HG02885 (cell line): ENCODE results near the gene TFPT.

Experiments
- ATAC-seq: cut with Tn5 transposase; IDR thresholded peaks from one replicate; pipeline ENCODE4 v1.9.1; 2021; ENCODE audit warnings: mild to moderate bottlenecking; ENCODE audit not compliant: unreplicated experiment, poor library complexity

The TFPT gene

GRCh38 chr19:54149021-54149812 lies 33.8 kb upstream of the TFPT start:
- ATAC-seq = no peak

GRCh38 chr19:54148158-54148557 lies 32.7 kb upstream of the TFPT start:
- no peak for ATAC-seq

DNA sequence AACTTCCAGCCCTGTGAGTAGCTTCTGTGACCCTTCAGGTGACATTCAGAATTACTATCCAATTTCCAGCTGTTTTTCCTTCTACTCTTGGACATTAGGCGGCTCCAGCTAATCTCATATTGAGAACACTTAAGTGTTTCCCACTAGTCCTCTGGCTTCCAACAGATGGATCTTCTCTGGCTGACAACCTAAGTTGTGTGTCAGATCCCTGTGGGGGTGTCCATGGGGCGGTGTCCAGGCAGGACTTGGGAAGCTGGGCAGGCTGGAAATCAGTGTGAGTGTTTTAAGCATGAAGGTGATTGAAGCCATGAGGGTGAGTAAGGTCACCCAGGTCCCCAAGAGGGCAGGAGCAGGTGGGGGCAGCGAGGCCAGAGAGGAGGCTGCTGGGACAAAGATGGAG lies 32.2 kb upstream of the TFPT start:
- no peak for ATAC-seq

- no peak for ATAC-seq
Observed at GRCh38 chr19:54145541-54146158, 30.2 kb upstream of the TFPT start.

DNA sequence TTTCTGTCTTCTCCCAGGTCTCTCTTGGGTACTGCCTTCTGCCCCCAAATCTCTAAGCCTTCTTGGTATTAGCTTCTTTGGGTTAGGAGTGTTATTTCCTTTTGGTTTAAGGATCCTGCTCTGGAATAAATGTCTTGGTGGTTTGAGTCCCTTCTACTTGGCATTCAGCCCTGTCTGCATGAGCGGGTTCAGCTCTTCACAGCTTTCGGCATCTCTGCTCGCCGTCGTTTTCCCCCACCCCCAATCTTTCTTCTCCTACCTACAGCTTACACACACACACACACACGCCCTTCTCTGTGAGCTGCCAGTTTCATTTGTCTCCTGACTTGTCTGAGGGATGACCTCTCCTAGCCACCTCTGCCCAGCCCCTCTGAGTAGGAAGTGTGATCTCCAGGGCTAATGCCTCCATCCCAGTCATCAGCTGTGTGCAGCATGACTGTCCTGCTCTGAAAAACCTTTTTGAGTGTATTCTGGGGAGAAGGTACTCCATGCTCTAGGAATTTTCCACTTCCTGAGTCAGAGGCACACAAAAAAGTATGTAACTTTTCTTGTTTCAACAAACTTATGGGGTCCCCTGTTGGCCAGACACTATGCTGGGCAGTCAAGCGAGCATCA lies 26.8 kb upstream of the TFPT start:
- ATAC-seq = no peak

GRCh38 chr19:54141356-54141755 lies 25.9 kb upstream of the TFPT start:
- no peak for ATAC-seq

- no peak for ATAC-seq
Observed at GRCh38 chr19:54138489-54139256, 23.2 kb upstream of the TFPT start.

DNA sequence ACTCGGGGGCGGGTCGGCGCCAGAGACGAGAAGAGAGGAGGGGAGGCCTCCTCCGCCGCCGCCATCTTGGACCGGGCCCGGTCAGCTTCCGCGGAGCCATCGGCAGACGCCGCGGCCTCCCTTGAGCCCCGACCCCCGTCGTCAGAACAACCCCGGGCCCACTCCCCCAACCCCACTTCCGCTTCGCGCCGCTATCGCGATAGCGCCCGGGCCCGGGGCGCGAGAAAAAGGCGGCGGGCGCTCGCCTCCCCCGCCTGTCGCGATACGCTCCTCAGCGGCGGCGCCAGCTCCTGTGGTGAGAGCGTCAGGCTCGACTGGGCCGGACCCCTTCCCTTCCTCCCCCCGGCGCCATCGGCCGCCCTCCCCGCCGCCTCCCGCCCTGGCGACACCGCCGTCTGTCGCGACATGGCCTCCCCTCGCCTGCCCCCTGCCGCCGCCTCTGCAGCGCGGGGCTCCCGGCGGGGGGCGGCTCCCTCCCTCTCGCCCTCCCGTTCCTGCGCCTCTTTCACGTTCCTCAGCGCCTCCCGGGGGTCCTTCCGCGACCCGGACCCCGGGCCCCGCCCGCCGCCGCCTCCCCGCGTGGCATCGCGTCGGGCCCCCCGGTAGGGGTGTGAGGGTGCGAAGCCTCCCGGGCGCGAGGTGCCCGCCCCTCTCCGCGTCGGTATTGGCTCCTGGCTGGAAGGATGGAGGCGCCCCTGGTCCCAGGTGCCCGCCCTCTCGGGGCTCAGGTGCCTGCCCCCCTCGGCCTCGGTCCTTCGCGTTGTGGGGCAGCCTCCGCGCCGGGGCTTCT lies 22.4 kb upstream of the TFPT start, which contains the start of gene CNOT3:
Gene CNOT3 (plus strand): TSS at position 64 of the 790 bp plus-strand sequence. CDS start 5,217 bp downstream, outside the sequence.
- ATAC-seq = no peak

DNA sequence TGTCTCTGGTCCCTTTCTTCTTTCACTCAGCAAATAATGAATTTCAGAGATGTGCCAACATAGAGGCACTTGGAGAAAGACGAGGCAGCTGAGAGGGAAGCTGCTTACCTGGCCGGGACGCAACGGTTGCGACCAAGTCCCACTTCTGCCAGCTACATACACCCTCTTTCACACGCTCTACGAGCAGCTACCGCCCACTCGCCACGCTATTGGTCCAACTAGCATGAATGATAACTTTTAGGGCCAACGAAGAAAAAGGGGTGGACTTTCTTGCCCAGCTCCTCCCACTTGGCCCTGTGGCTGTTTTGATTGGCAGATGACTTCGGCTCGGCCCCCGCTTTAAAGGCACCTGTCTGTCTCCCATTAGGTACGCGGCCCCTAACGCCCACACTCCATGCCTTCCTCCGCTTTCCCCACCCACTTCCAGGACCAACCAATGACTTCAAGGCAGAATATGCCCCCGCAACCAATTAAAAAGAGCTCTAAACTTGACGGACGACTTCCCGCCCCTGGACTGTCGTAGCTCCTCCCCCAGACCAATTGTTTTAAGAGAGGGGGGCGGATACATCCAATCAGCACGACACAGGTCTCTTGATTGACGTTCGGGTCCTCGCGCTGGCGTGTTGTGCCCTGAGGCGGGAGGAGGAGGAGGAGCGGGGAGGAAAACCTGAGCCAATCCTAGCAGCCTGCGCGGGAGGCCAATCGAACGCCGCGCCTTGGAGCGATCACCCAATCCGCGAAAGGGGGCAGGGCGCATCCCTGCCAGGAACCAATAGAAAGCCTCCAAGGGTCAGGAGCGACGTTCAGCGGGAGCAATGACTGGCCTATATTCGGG lies 21.6 kb upstream of the TFPT start:
- ATAC-seq = peak; percentile 81

DNA sequence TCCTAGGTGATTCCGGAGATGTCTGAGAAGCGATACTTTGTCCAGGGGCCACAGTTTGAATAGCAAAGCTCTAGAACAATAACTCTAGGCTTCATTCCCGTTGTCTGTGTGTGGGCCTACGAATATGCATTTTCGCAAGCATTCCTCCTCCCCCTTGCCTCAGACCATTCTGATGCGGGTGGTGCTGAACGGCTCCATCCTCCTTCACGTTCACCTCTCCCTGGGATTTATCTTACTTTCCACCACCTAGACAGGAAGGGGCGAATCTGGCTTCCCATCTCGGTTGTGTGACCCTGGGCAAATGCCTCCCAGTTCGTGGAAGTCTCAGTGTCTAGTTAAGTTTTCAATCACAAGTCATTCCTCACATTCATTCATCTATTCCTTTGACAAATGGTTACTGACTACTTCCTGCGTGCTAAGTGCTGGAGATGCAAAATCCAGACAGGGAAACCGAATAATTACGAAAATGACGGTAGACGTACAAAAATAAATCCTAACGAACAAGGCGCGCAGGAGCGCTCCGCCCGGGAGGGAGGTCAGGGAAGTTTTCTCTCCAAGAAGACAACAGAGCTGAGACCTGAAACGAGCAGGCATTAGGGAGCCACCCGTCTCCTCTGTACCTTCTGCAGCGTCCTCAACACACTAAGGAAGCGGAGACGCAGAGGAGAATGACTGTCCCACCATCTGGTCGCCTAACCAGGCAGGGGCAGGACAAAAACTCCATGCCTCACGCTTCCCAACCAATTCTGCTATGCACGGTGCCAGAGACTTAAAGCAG lies 20.8 kb upstream of the TFPT start:
- ATAC-seq = no peak

GRCh38 chr19:54133957-54134590 lies 18.6 kb upstream of the TFPT start:
- ATAC-seq = no peak

- ATAC-seq = no peak
Observed at GRCh38 chr19:54133312-54133956, 18.0 kb upstream of the TFPT start.

GRCh38 chr19:54129617-54129996 lies 14.2 kb upstream of the TFPT start:
- no peak for ATAC-seq

DNA sequence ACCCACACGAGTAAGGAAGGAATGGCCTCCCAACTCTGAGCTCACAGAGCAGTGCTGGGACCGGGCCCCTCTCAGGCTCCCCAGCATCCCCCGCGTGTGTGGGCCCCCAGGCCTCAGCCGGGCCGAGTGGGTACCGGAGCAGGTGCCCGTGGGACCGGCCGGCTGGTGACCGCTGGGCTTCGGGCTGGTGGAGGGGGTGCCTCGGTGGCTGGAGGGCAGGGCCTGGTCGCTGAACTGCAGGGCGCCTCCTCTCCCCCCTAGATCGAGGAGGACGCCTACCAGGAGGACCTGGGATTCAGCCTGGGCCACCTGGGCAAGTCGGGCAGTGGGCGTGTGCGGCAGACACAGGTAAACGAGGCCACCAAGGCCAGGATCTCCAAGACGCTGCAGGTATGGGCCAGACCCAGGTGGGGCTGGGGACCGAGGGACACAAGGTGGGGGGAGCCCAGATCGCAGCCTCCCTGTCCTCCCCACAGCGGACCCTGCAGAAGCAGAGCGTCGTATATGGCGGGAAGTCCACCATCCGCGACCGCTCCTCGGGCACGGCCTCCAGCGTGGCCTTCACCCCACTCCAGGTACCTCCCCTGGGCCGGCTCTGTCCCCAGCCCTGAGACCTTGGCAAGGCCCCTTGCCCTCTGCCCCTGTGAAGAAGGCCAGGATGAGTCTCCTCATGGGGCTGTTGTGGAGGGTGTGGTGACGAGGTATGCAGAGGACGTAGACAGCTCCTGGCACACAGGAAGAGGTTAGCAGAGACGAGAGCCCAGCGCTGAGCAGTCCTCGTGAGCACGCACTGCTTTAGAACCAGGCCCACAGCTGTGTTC lies 13.5 kb upstream of the TFPT start:
- no peak for ATAC-seq

DNA sequence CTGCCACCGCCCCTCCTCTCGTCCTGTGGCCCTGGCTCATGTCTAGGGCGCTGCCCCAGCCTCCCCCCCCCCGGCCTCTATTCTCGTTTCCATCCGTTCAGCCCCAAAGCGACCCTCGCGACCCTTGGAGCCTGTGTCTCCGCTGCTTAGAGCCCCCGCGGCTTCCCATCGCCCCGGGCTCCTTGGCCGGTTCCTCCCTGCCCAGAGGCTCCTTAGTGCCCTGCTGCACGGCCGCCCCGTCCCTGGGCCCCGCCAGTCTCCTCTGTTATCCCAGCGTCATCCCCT lies 12.9 kb upstream of the TFPT start:
- no peak for ATAC-seq

DNA sequence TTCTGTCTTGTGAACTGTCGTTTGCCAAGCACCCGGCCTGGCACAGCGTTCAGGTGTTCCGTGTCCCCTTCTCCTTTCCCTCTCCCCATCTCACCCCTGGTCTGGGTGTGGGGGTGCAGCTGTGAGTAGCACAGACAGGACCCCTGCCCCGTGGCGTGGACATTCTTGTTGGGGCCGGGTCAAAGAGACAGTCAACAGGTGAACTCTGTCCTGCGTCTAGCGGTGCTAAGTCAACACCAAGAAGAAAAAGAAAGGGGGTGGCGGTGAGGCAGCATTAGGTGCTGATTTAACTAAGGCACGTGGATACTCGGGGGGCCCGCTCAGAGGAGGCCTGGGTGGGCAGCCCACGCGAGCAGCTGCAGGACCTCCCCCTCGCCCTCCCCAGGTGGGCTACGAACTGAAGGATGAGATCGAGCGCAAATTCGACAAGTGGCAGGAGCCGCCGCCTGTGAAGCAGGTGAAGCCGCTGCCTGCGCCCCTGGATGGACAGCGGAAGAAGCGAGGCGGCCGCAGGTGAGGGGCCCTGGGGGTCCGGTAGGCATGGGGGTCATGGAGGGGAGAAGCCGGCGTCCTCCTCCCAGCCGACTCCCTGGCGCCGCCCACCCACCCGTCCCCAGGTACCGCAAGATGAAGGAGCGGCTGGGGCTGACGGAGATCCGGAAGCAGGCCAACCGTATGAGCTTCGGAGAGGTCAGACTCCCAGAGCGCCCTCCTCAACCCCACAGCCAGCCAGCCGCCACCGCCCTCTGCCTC lies 12.4 kb upstream of the TFPT start:
- no peak for ATAC-seq
